ENCODE measurements around the gene MAP6D1.

MAP6D1 gene

GRCh38 chr3:183768114-183768513, 57.3 kb downstream of the MAP6D1 start:
- intact Hi-C loops (cut with DNase I): loop anchor here (10.0 kb wide), 1 partner anchor 117 kb away; the partner anchor contains the start of gene PARL
- DNase-seq: no peak

GRCh38 chr3:183766745-183767606, 58.4 kb downstream of the MAP6D1 start:
- DNase-seq: peak; percentile 31 to 95 (median 78)
- intact Hi-C loops (cut with DNase I): loop anchor here (2.0 to 10.0 kb wide), 2 partner anchors 118 to 264 kb away; partner anchors contain the start of gene PARL

GRCh38 chr3:183766107-183766506, 59.3 kb downstream of the MAP6D1 start:
- no peak for DNase-seq
- intact Hi-C loops (cut with DNase I): loop anchor here (2.0 to 10.0 kb wide), 2 partner anchors 119 to 263 kb away; partner anchors contain the start of gene PARL

Measured in posterior cingulate gyrus (tissue), 11 donors.